Measurements from ENCODE around the gene MIA2.

- TF ChIP-seq, protein P1, sequence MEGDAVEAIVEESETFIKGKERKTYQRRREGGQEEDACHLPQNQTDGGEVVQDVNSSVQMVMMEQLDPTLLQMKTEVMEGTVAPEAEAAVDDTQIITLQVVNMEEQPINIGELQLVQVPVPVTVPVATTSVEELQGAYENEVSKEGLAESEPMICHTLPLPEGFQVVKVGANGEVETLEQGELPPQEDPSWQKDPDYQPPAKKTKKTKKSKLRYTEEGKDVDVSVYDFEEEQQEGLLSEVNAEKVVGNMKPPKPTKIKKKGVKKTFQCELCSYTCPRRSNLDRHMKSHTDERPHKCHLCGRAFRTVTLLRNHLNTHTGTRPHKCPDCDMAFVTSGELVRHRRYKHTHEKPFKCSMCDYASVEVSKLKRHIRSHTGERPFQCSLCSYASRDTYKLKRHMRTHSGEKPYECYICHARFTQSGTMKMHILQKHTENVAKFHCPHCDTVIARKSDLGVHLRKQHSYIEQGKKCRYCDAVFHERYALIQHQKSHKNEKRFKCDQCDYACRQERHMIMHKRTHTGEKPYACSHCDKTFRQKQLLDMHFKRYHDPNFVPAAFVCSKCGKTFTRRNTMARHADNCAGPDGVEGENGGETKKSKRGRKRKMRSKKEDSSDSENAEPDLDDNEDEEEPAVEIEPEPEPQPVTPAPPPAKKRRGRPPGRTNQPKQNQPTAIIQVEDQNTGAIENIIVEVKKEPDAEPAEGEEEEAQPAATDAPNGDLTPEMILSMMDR (IDR thresholded peaks at IDR 0.05): no peak
- no peak for TF ChIP-seq EP300 (IDR thresholded peaks at IDR 0.05; ENCODE audit: low read depth)
Observed at GRCh38 chr14:39366460-39367386, 133.0 kb downstream of the MIA2 start.

Data from transverse colon (tissue), 3 donors.